Muscle of leg (tissue), 11 donors: ENCODE data around the gene PATL1. TPM values are rescaled to one million over a fixed set of nuclear protein-coding genes. Genes with fewer than 3 reads are reported as not detected.

Experiments used
- DNase-seq: peaks from one replicate; pipeline ENCODE4 v3.0.0; 2013
- H3K27ac ChIP-seq: one replicate; pipeline ENCODE4 v1.5.1; 2013; ENCODE audit warnings: mild to moderate bottlenecking, low read length, control low read depth
- H3K27me3 ChIP-seq: one replicate; pipeline ENCODE4 v1.6.1; 2013; ENCODE audit warnings: low read length; ENCODE audit not compliant: control insufficient read depth, insufficient read depth
- H3K36me3 ChIP-seq: one replicate; pipeline ENCODE4 v1.6.1; 2013; ENCODE audit warnings: low read length; ENCODE audit not compliant: control insufficient read depth, insufficient read depth
- H3K4me1 ChIP-seq: one replicate; pipeline ENCODE4 v1.6.1; 2013; ENCODE audit warnings: low read length; ENCODE audit not compliant: control insufficient read depth, insufficient read depth
- H3K4me3 ChIP-seq: one replicate; pipeline ENCODE4 v1.5.1; 2013; ENCODE audit warnings: low read length, control low read depth
- H3K9me3 ChIP-seq: replicated peaks from 2 replicates; pipeline ENCODE4 v1.6.1; 2013; ENCODE audit warnings: low read depth, low read length; ENCODE audit not compliant: control insufficient read depth
- WGBS: methylation state at CpG from one replicate; pipeline ENCODE4 v1.1.5; 2013; ENCODE audit warnings: missing lambda C conversion rate; ENCODE audit not compliant: insufficient coverage; 5-methylcytosine and 5-hydroxymethylcytosine counted together
- polyA plus RNA-seq, 8 donors: library from polyadenylated mRNA; unstranded; fragments of 120-200 nt; gene quantifications; one replicate each; pipeline versions ENCODE4 v1.2.1 to v1.2.3, GENCODE V29; 2013; ENCODE audit warnings: inconsistent platforms in 1 of 8, low replicate concordance in 1 of 8; ENCODE audit not compliant: insufficient read length in 8 of 8, insufficient read depth in 1 of 8
- total RNA-seq: library from RNA; stranded (reverse); fragments of 120-200 nt; gene quantifications from one replicate; pipeline ENCODE4 v1.2.4, GENCODE V29; 2013

The PATL1 gene
- total and polyA plus RNA-seq, 9 donors, result 8.2 to 28.7 (median 25.7) TPM

DNA sequence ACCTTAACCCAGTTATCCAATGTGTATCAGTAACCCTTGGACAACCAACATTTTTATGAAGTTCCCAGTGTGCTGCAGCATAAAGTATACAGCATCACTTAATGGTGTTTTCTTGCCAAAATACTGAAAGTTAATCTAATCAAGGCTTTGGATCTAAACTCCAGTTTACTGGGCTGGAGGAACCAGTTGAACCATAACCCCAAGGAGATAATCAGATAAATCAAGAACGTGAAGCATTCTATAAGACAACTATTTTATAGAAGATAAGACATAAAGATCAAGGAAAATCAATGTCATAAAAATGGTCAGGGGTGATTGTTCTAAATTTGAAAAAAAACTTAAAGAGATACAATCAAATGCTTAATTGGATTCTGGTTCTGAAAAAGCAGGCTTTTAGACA, 51.0 kb downstream of the PATL1 start:
- no peak for DNase-seq
- Histone ChIP-seq H3K27me3 (no peaks in the 10 kb centered on the region), H3K36me3 (no peaks in the 10 kb centered on the region), H3K9me3 (no peaks in the 10 kb centered on the region), H3K4me1 (peaks cover 12% of the 10 kb centered on the region), H3K4me3 (no peak overlapping the region), H3K27ac (no peak overlapping the region)
- no CpG with 5 or more reads among the region's 1 CpG for WGBS

GRCh38 chr11:59616396-59616982, 52.3 kb downstream of the PATL1 start:
- H3K27me3 ChIP-seq, result no peaks in the 10 kb centered on the region
- peaks cover 24% of the 10 kb centered on the region for H3K4me1 ChIP-seq
- H3K27ac ChIP-seq, result peak overlapping the region; percentile 98
- H3K36me3 ChIP-seq, result no peaks in the 10 kb centered on the region
- H3K4me3 ChIP-seq, result peak overlapping the region; percentile 60
- no peaks in the 10 kb centered on the region for H3K9me3 ChIP-seq
- WGBS, result 0% methylated on average over 13 of the region's 18 CpGs
- no peak for DNase-seq

GRCh38 chr11:59615637-59616395, 53.0 kb downstream of the PATL1 start, which contains the start of gene OSBP:
Gene OSBP (minus strand): TSS chr11:59615774. CDS start chr11:59615664, 110 bp downstream.
- Histone ChIP-seq H3K36me3 (no peaks in the 10 kb centered on the region), H3K9me3 (no peaks in the 10 kb centered on the region), H3K27ac (peak within 1 kb of the TSS; percentile 98), H3K4me3 (peak within 1 kb of the TSS; percentile 93), H3K4me1 (peaks cover 25% of the 10 kb centered on the region), H3K27me3 (no peaks in the 10 kb centered on the region)
- WGBS, result under 1% methylated on average over 48 of the region's 55 CpGs
- peak; percentile 100 for DNase-seq

GRCh38 chr11:59615120-59615636, 53.7 kb downstream of the PATL1 start:
- peaks cover 2% of the 10 kb centered on the region for H3K36me3 ChIP-seq
- H3K4me1 ChIP-seq, result peaks cover 27% of the 10 kb centered on the region
- peak overlapping the region; percentile 91 for H3K27ac ChIP-seq
- peak; percentile 46 for DNase-seq
- under 1% methylated on average over 51 of the region's 51 CpGs for WGBS
- no peaks in the 10 kb centered on the region for H3K27me3 ChIP-seq
- H3K4me3 ChIP-seq, result peak overlapping the region; percentile 93
- no peaks in the 10 kb centered on the region for H3K9me3 ChIP-seq

GRCh38 chr11:59614277-59615119, 54.3 kb downstream of the PATL1 start:
- H3K4me1 ChIP-seq, result peaks cover 30% of the 10 kb centered on the region
- peak overlapping the region; percentile 87 for H3K27ac ChIP-seq
- WGBS, result 4% methylated on average over 9 of the region's 13 CpGs
- H3K4me3 ChIP-seq, result peak overlapping the region; percentile 93
- H3K27me3 ChIP-seq, result no peaks in the 10 kb centered on the region
- no peaks in the 10 kb centered on the region for H3K9me3 ChIP-seq
- DNase-seq, result peak; percentile 39
- H3K36me3 ChIP-seq, result peaks cover 6% of the 10 kb centered on the region

DNA sequence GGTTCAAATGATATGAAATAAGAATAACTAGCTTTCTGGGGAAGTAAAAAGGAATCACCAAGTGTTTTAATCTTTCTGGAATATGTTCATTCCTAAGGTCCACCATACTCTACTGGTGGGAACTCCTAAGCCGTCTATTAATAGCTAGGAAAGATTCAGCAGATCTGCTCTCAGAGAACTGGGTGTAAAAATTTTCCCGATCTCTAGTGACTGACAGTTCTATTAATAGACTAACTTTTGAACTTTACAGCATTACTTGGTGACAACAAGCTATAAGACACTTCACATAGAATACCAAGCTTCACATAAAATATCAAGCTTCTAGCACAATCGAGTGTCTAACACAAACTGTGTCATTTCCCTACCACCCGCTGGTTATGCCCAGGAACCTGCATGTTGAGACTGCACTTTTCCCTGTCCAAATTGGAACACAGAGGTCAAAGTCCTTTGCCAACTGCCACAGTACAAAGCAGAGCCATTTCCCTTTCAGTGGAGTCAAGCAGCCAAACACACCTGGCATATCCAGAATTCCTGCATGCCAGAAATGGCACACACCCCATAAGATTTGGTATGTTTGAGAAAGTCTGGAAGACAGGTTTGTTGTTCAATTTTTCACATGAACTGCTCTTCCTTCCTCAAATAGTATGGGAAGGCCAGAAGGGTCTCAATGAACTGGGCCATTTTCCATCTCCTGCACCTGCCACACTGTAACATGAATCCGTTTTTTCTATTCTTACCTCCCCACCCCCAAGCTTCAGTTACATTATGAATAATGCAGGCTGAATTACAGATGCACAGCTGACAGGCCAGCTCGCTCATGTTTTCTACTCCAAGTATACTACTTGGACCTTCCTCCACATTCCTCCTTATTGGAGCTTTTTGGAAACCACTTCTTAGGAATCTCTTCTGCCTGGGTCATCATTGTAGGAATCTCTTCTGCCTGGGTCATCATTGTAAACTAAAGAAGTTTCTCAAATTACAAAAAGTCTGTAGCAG, 57.0 kb downstream of the PATL1 start:
- Histone ChIP-seq H3K4me3 (no peak overlapping the region), H3K4me1 (peaks cover 30% of the 10 kb centered on the region), H3K27me3 (no peaks in the 10 kb centered on the region), H3K36me3 (peaks cover 29% of the 10 kb centered on the region), H3K27ac (peak overlapping the region; percentile 89), H3K9me3 (no peaks in the 10 kb centered on the region)
- peak; percentile 73 for DNase-seq
- WGBS, result 54% methylated on average over 5 of the region's 6 CpGs

- Histone ChIP-seq H3K4me1 (peaks cover 27% of the 10 kb centered on the region), H3K36me3 (peaks cover 43% of the 10 kb centered on the region), H3K27me3 (no peaks in the 10 kb centered on the region), H3K27ac (peak overlapping the region; percentile 63), H3K9me3 (no peaks in the 10 kb centered on the region), H3K4me3 (no peak overlapping the region)
- DNase-seq, result no peak
- 90% methylated on average over 3 of the region's 7 CpGs for WGBS
These were observed 58.5 kb downstream of the PATL1 start for GRCh38 chr11:59610289-59610688.

- Histone ChIP-seq H3K27me3 (no peaks in the 10 kb centered on the region), H3K27ac (no peak overlapping the region), H3K4me3 (no peak overlapping the region), H3K9me3 (no peaks in the 10 kb centered on the region), H3K4me1 (peaks cover 18% of the 10 kb centered on the region), H3K36me3 (peaks cover 59% of the 10 kb centered on the region)
- no CpG with 5 or more reads among the region's 6 CpGs for WGBS
- no peak for DNase-seq
These were observed 61.0 kb downstream of the PATL1 start for GRCh38 chr11:59607703-59608454.

DNA sequence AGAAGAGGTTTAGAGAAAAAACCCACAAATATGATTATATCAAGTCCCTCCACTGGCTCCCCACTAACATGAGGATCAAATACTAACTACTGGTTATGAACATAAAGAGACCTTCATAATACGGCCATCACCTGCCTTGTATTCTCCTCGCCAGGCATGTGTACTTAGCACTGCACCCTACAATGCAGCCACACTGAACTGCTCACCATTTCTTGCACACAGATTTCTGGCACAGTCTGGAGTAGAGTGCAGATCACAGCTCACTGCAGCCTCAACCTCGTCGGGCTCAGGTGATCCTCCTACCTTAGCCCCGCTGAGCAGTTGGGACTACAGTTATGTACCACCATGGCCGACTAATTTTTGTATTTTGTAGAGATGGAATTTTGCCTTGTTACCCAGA, 66.4 kb downstream of the PATL1 start:
- Histone ChIP-seq H3K9me3 (no peaks in the 10 kb centered on the region), H3K36me3 (peaks cover 84% of the 10 kb centered on the region), H3K27me3 (no peaks in the 10 kb centered on the region), H3K4me3 (no peak overlapping the region), H3K27ac (no peak overlapping the region), H3K4me1 (no peaks in the 10 kb centered on the region)
- WGBS, result 71% methylated on average over 1 of the region's 6 CpGs
- no peak for DNase-seq
